Ammon's horn (tissue), 1 donor: Measurements from ENCODE around the gene GOLPH3.
"Not testable (repeated sequence)": the region's sequence is repeated elsewhere in the genome, so short reads cannot be mapped to it uniquely, and the experiment has no call there.

Experiments used
- DNase-seq: peaks from one replicate; pipeline ENCODE4 v3.0.0-alpha.2; 2016; ENCODE audit warnings: low spot score

GOLPH3 gene

DNA sequence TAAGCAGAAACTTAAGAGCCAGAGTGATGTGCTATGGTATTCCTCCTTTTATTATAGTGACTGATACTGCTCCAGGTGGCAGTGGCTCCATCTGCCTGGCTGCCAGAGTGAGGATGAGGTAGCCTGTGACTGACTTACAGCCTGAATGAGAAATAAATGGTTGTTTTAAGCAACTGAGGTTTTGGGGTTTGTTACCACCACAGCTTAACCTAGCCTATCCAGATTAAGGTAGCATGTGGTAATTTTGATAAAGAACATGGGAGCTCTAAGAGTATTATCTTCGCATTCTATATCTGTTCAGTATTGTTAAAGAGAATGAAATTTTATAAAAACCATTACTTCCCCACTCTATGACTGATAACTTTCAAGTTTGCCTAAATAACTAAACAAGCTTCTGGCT lies 39.0 kb downstream of the GOLPH3 start:
- DNase-seq = no peak

DNA sequence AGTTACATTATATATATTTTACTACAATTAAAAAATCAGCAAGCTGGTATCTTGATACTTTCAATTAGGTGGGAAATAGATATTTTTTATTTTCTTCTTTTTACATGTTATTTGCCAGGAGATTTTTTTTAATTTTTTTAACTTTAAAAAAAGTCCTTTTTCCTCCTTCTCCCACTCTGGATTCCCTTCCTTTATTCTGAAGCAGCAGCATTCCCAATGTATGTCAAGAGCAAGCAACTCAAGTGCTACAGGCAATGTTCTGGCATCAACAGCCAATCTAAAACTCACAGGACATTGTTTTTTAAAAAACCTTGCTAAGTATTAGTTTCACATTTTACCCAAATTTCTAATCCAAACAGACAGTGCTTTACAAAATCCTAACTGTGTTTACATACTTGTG lies 41.4 kb downstream of the GOLPH3 start:
- DNase-seq = no peak

DNA sequence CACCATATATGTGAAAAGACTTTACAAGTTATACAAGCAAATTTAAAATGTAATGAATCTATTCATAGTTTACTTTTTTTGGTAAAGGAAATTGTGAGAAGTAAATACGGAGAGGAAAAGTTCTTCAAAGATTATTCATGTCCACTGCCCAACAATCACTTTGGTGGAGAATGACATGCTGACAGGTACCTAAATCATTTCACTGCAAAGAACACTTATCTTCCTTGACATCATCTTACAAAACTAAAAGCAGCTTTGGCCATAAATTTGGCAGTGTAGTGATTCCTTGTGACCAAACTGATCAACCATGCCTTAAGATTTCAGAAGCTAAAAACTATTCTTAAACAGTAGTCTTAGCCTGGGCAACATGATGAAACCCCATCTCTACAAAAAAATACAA lies 42.5 kb downstream of the GOLPH3 start:
- no peak for DNase-seq

DNA sequence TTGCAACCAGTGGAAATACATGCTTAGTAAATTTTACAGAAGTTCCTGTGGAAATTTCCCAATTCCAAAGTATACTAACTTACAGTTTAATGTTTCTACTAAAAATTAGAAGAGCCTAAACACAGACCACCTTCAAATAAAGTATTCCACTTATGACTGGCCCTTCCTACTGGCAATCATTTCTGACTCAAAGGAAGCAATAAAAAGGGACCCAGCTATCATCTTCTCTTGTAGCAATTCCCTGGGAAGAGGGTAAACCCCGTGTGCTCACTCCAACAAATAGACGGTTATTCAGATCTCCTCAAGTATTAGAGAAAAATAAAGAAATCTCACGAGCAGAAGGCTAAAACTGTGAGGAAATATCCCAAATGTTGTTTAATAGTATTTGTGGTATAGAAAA lies 43.3 kb downstream of the GOLPH3 start:
- DNase-seq = no peak

DNA sequence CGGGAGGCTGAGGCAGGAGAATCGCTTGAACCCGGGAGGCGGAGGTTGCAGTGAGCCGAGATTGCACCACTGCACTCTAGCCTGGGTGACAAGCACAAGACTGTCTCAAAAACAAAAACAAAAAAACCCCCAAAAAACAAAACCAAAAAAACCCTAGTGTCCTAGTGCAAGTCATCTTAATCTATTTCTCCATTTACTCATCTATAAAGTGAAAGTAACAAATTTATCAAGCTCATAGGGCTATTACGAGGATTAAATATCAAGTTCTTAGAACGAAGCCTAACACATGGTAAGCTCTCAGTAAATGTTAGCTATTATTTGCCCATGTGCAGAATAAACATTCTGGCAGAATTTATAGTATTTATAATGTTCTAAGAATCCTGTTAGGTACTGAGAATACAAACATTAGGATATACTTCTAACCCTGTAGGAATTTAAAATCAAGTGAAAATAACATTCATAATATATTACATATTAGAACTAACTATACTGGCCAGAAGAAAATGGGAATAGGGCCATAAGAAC lies 45.0 kb downstream of the GOLPH3 start:
- DNase-seq = no peak

DNA sequence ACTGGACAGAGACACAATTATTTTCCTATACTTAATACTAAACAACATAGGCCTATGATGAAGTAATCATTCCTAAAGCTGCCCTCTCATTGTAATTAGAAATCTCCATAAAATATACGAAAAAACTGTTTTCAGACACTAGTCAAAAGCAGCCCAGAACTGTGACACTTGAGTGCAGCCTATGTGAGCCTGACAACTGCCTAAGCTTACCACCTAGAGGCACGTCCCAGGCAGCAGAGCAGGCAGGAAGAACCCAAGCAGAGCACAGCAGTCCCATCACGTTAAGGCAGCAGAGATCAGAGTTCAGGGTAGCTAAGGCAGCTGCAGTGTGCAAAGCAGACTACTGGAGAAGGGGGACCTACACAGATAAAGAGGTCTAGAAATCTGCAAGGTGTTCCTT lies 46.4 kb downstream of the GOLPH3 start:
- no peak for DNase-seq

GRCh38 chr5:32126691-32127090 lies 47.4 kb downstream of the GOLPH3 start:
- DNase-seq = no peak

- DNase-seq = no peak
These were observed 50.0 kb downstream of the GOLPH3 start for GRCh38 chr5:32123889-32124676.

DNA sequence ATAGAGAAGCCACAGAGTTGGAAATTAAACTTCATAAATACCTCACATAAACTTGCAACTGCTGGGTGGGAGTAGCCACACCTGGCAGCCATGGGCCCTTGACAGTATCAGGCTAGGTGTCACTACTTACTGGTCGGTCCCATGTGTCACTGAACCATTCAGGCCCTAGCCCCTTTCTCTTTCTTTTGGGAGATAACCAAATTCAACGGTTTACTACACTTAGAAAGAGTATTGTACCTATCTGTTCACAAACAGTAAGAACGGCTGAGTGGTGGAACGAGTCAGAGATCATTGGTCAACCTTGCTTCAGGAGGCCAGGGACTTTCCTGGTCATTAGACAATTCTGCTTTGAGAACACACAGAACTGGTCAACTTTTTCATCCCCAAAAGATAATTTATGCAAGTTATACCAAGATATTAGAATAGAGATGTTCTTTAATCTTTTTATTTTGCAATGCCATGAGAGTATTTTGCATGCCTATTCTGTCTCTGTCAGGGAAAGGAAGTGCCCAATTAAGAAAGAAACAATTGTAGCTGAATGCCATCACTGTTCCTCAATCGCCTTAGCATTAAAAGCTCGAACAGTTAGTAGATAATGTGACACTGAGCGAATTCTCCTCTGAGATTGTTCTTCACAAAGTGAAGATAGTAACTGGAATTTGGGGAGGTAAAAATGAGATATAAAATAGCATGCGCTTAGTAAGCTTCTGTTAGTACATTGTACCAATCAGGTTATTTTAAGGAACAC lies 50.9 kb downstream of the GOLPH3 start:
- DNase-seq = no peak

DNA sequence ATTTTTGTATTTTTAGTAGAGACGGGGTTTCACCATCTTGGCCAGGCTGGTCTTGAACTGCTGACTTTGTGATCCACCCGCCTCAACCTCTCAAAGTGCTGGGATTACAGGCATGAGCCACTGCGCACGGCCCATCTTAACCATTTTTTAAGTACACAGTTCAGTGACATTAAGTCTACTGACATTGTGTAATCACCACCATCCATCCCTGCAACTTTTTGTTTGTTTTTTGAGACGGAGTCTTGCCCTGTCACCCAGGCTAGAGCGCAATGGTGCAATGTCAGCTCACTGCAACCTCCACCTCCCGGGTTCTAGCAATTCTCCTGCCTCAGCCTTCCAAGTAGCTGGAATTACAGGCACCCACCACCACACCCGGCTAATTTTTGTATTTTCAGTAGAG lies 55.2 kb downstream of the GOLPH3 start:
- not testable (repeated sequence) for DNase-seq

GRCh38 chr5:32116574-32117313 lies 57.4 kb downstream of the GOLPH3 start:
- no peak for DNase-seq

DNA sequence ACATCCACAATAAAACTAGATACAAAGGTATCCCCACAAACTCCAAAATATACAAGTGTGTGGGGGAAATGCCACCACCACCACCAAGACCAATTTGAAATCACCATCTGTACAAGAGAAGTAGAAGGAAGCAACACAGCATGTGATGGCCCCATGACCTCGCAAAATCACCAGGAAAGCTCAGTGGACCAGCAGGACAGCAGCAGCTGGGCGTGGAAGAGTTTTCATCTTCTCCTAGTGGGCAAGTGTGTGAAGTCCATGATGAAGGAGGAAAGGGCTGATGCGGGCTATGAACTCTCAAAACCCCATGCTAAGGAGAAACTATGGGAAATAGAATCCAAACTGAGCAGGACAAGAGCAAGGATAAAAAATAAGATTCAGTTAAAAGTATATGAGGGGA lies 58.1 kb downstream of the GOLPH3 start:
- no peak for DNase-seq

DNA sequence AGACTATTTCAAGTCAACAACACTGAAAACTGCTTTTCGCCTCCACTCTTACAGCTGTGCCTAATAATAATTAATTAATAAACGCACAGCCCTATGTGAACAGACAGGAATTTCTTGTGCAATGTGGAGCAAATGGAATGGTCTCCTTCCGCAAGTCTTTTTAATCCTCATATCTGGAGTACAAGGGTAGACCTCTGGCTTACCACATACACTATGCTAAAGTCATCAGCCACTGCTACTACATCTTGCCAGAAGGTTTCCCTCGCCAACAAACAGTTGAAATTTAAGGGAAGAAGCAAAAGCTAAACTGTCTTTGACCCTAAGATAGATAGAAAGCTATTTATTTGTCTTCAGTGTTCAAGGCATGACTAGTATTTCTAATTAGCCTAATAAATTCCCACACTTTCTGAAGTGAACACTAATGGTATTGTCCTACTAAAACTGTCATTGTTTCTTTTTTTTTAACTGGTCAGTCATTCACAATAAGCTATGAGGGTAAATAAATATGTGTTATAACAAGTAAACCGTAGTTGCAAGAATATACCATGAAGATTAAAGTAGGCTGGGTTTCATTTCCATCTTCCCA lies 63.9 kb downstream of the GOLPH3 start:
- DNase-seq = no peak

- DNase-seq = no peak
These were observed 64.9 kb downstream of the GOLPH3 start for GRCh38 chr5:32109236-32109635.

DNA sequence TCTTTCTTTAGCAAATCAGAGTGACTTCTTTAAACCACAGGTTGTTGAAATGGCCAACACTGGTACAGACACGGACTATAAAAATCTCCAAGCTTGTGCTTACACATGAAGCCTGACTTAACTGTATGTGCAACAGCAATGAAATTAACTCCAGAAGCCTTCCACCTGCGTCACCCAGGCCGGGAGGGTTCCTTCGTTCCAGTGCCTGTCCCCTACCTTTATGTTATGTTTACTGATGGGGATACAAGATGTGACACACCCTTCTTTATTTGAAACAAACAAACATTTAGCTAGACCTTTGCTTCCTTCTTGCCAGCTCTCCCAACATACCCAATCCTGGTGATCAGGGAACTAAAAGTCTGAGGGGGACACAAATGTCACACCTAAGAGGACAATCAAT lies 66.0 kb downstream of the GOLPH3 start:
- no peak for DNase-seq

- no peak for DNase-seq
These were observed 66.8 kb downstream of the GOLPH3 start for GRCh38 chr5:32107291-32107690.

GRCh38 chr5:32103521-32103920 lies 70.6 kb downstream of the GOLPH3 start:
- DNase-seq = no peak

DNA sequence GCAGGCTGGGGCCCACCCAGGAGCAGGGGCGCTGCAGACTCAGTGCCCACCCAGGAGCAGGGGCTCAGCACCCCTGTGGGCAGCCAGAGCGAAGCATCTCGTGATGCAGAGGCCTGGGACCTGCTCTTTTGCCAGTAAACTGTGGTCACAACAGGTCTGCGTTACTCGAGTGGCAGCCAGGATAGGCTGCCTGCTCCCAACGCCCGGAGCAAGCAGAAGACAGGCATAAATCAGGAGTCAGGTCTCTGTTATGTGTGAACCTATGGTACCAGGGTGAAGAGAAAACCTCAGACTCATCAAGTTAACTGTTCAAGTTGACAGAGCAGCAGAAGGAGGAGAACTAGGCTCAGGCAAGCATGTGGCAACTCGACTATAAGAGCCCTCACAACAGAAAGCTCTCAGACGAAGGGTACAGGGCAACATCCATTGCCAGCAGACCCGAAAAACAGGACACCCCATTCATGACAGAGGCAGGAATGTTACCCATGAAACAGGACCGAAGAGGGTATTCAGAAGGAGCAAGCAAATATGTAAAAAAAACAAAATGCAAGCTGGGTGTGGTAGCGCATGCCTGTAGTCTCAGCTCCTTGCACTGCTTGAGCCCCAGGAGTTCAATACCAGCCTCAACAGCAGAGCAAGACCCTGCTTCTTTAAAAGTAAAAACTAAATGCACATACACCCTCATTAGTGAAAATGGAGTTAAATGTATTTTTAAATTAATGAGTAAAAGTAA lies 71.7 kb downstream of the GOLPH3 start:
- DNase-seq = no peak

DNA sequence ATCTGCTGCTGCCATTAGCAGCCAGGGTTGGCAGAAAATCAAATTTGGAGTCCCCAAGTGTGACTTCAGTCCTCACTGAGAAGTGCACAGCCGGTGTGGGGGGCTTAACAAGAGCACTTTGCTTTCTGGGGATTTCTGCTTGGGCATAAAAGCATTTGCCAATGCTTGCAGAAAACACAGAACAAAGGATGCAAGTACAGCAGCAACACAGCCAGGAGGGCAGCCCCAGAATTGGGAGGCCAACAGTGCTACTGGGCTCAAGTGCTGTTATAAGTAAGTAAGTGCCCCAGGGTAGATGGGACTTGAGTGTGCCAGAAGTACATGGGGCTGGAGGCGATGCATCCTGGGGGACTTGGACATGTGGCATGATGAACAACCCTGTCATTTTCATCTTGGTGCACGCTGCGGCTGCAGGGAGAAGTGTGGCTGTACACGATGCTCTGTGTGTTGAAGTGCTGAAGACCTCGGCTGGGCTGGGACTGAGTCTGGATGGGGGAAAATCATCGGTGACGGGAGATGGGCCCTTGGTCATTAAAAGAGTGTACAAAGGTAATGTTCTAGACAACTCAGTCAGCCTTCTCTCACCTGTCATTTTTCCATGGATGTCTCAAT lies 73.3 kb downstream of the GOLPH3 start:
- DNase-seq = peak; percentile 29

DNA sequence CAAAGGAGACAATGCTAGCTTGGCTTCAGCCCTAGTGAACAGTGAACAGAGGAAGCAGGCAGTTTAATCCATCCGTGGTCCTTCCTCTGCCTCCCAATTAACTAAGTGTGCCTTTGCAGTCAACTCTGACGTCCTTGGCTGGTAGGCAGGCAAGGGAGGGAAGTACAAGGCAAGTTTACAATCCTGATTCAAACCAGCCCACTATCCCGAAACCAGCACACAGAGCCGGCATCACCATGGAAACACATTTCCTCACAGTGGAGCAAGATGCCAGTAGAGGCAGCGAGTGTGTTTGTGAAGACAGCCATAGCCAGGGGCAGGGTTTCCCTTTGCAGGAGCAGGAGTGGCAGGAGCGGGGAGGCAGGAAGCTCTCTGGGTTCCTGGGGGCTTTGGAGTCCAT lies 73.9 kb downstream of the GOLPH3 start:
- DNase-seq = peak; percentile 88

GRCh38 chr5:32099486-32100035 lies 74.6 kb downstream of the GOLPH3 start:
- no peak for DNase-seq
